OCI-LY1 (cell line): Measurements from ENCODE around the gene TBXAS1.

Experiments used
- CTCF ChIP-seq: fragments of 200-600 bp; sonication (generic), shearing (Covaris generic); IDR thresholded peaks from 2 replicates; pipeline ENCODE4 v1.5.1; 2017; ENCODE audit warnings: mild to moderate bottlenecking, antibody characterized with exemption, low read length, moderate library complexity, mixed read lengths
- EZH2 ChIP-seq: fragments of 200-600 bp; sonication (generic), shearing (Covaris generic); IDR thresholded peaks from 2 replicates; pipeline ENCODE4 v1.8.0; 2017; ENCODE audit warnings: borderline replicate concordance, mixed run types, mild to moderate bottlenecking, antibody characterized with exemption, low read length, moderate library complexity, mixed read lengths

- TF ChIP-seq CTCF (no peak), EZH2 (no peak)
Observed at GRCh38 chr7:140029072-140029471, 200.0 kb downstream of the TBXAS1 start.
